Endodermal cell (in vitro differentiated cells): ENCODE measurements around the gene PRR5. TPM values are rescaled to one million over a fixed set of nuclear protein-coding genes. Genes with fewer than 3 reads are reported as not detected.

Source experiments
- DNase-seq: peaks from one replicate; pipeline ENCODE4 v3.0.0-alpha.2; 2017
- H3K27ac ChIP-seq: 2 replicates; pipeline ENCODE4 v1.5.1; 2013; ENCODE audit warnings: mild to moderate bottlenecking, low read depth, low read length, moderate library complexity
- H3K27me3 ChIP-seq: 2 replicates; pipeline ENCODE4 v1.6.1; 2013; ENCODE audit warnings: mild to moderate bottlenecking, low read length, moderate library complexity; ENCODE audit not compliant: insufficient read depth, control insufficient read depth, poor library complexity, severe bottlenecking
- H3K36me3 ChIP-seq: 2 replicates; pipeline ENCODE4 v1.7.0; 2013; ENCODE audit warnings: mild to moderate bottlenecking, low read length, moderate library complexity; ENCODE audit not compliant: control insufficient read depth, insufficient read depth
- H3K4me1 ChIP-seq: one replicate; pipeline ENCODE4 v1.7.0; 2013; ENCODE audit warnings: low read length; ENCODE audit not compliant: control insufficient read depth, insufficient read depth
- H3K4me3 ChIP-seq: 2 replicates; pipeline ENCODE4 v1.5.1; 2013; ENCODE audit warnings: mild to moderate bottlenecking, low read length, moderate library complexity
- H3K9ac ChIP-seq: 2 replicates; pipeline ENCODE4 v1.6.1; 2013; ENCODE audit warnings: mild to moderate bottlenecking, low read length, moderate library complexity; ENCODE audit not compliant: poor library complexity, severe bottlenecking; ENCODE audit errors: extremely low read depth
- H3K9me3 ChIP-seq: 2 replicates; pipeline ENCODE4 v1.6.1; 2013; ENCODE audit warnings: mild to moderate bottlenecking, low read length, moderate library complexity; ENCODE audit not compliant: control insufficient read depth
- H3K27ac Mint-ChIP-seq: 2 replicates; pipeline ENCODE4 v1.8.0; 2020; ENCODE audit warnings: mixed read lengths
- H3K27me3 Mint-ChIP-seq: 2 replicates; pipeline ENCODE4 v1.8.0; 2021; ENCODE audit warnings: mild to moderate bottlenecking, mixed read lengths; ENCODE audit not compliant: insufficient read depth
- H3K36me3 Mint-ChIP-seq: 2 replicates; pipeline ENCODE4 v1.8.0; 2020; ENCODE audit warnings: low read depth, mixed read lengths
- H3K4me1 Mint-ChIP-seq: 2 replicates; pipeline ENCODE4 v1.8.0; 2020; ENCODE audit warnings: mixed read lengths
- H3K4me3 Mint-ChIP-seq: 2 replicates; pipeline ENCODE4 v1.8.0; 2020; ENCODE audit warnings: mild to moderate bottlenecking, moderate library complexity, mixed read lengths
- H3K9me3 Mint-ChIP-seq: 2 replicates; pipeline ENCODE4 v1.8.0; 2020; ENCODE audit warnings: mild to moderate bottlenecking, mixed read lengths
- WGBS, 2 experiments: methylation state at CpG; one replicate each; pipeline versions ENCODE4 v1.1.5 to v1.1.7; 2013; ENCODE audit warnings: missing lambda C conversion rate in 2 of 2, mixed read lengths in 1 of 2; ENCODE audit not compliant: insufficient coverage in 1 of 2, insufficient read length in 1 of 2; 5-methylcytosine and 5-hydroxymethylcytosine counted together
- total RNA-seq, 2 donors: library from RNA; stranded (reverse); fragmentation: NEBNext Ultra II Directional in 1 of 2; extraction: Animal tissue kit (Norgen Biotek cat#: 25700) in 1 of 2; gene quantifications; 2 replicates in 1 of 2; 3 replicates in 1 of 2; pipeline ENCODE4 v1.2.1, GENCODE V29; 2021
- TF ChIP-seq, protein P1 (sequence below): fragments of 200-600 bp; sonication (generic); conservative IDR thresholded peaks from 2 replicates; pipeline ENCODE4 v1.5.0; 2021; ENCODE audit warnings: antibody characterized with exemption, mild to moderate bottlenecking

Gene PRR5
- total RNA-seq, 2 donors from 2014 or later: 32.0 to 37.2 TPM

DNA sequence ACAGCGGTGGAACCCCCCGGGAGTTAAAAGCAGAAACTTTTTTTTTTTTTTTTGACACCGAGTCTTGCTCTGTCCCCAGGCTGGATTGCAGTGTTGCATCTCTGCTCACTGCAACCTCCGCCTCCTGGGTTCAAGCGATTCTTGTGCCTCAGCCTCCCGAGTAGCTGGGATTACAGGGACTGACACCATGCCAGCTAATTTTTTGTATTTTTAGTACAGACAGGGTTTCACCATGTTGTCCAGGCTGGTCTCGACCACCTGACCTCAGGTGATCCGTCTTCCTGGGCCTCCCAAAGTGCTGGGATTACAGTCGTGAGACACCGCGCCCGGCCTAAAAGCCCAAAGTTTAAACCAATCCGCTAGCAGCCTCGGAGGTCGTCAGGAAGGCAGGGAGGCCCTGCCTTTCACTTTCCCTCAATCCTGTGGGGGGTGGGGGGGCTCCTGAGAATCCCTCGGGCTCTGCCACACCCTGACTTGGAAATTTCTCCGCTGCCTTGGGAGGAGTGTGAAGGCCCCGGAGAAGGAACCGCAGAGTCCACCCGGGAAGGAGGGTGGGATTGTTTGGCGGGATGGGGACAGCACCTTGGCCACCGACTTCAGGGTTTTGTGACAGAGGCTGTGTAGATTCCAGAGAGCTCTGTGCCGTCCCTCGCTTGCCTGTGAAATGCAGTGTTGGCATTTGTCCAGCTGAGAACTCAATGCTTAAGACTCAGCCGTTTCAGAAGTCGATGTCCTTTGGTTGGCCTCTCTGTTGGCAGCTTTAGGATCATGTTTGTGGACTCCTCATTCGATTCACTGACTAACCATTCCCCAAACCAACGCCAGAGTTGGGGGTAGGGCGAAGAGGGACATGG is 51.4 kb downstream of the PRR5 start:
- Histone ChIP-seq H3K36me3 (no peaks in the 10 kb centered on the region), H3K9me3 (no peaks in the 10 kb centered on the region), H3K27ac (no peak overlapping the region), H3K27me3 (peaks cover 13% of the 10 kb centered on the region), H3K4me3 (peak overlapping the region; percentile 81), H3K4me1 (peaks cover 5% of the 10 kb centered on the region), H3K9ac (peak overlapping the region; percentile 51)
- Mint-ChIP-seq H3K27ac (peak overlapping the region; percentile 70), H3K4me1 (peaks cover 23% of the 10 kb centered on the region), H3K4me3 (peak overlapping the region; percentile 76), H3K36me3 (peaks cover 11% of the 10 kb centered on the region), H3K9me3 (peaks cover 6% of the 10 kb centered on the region), H3K27me3 (no peaks in the 10 kb centered on the region)
- TF ChIP-seq, protein P1, sequence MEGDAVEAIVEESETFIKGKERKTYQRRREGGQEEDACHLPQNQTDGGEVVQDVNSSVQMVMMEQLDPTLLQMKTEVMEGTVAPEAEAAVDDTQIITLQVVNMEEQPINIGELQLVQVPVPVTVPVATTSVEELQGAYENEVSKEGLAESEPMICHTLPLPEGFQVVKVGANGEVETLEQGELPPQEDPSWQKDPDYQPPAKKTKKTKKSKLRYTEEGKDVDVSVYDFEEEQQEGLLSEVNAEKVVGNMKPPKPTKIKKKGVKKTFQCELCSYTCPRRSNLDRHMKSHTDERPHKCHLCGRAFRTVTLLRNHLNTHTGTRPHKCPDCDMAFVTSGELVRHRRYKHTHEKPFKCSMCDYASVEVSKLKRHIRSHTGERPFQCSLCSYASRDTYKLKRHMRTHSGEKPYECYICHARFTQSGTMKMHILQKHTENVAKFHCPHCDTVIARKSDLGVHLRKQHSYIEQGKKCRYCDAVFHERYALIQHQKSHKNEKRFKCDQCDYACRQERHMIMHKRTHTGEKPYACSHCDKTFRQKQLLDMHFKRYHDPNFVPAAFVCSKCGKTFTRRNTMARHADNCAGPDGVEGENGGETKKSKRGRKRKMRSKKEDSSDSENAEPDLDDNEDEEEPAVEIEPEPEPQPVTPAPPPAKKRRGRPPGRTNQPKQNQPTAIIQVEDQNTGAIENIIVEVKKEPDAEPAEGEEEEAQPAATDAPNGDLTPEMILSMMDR: no peak
- WGBS, 2 experiments: 47 to 54% methylated on average over 16 to 29 of the region's 29 CpGs
- peak; percentile 69 for DNase-seq

DNA sequence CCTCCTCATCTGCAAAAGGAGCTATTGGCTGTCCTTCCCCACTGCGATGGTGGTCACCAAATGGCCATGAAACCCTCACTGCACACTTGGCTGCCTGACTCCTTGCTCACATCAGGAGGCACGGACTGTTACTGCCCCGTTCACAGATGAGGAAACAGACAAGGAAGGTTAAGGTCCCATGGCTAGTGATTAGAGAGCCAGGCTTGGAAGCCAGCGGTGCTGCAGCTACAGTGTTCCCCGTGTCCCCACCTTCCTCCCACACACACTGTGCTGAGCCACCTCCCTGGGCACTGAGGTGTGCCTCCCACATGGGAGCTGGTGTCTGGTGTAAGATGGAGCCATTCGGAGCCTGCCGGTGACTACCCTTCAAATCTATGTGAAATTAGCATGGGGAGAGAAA is 53.0 kb downstream of the PRR5 start:
- Histone ChIP-seq H3K9ac (no peak overlapping the region), H3K4me3 (no peak overlapping the region), H3K27me3 (peaks cover 13% of the 10 kb centered on the region), H3K4me1 (peaks cover 5% of the 10 kb centered on the region), H3K9me3 (no peaks in the 10 kb centered on the region), H3K36me3 (no peaks in the 10 kb centered on the region), H3K27ac (no peak overlapping the region)
- Mint-ChIP-seq H3K27ac (no peak overlapping the region), H3K4me1 (peaks cover 25% of the 10 kb centered on the region), H3K27me3 (no peaks in the 10 kb centered on the region), H3K36me3 (peaks cover 11% of the 10 kb centered on the region), H3K9me3 (peaks cover 5% of the 10 kb centered on the region), H3K4me3 (no peak overlapping the region)
- TF ChIP-seq, protein P1: no peak
- 78 to 82% methylated on average over 5 to 6 of the region's 7 CpGs for WGBS, 2 experiments
- no peak for DNase-seq

GRCh38 chr22:44755417-44755816 is 53.4 kb downstream of the PRR5 start:
- Mint-ChIP-seq H3K4me3 (peak overlapping the region; percentile 10), H3K27ac (peak overlapping the region; percentile 4), H3K36me3 (peaks cover 11% of the 10 kb centered on the region), H3K27me3 (no peaks in the 10 kb centered on the region), H3K9me3 (peaks cover 2% of the 10 kb centered on the region), H3K4me1 (peaks cover 25% of the 10 kb centered on the region)
- H3K4me1 ChIP-seq: peaks cover 5% of the 10 kb centered on the region
- H3K9me3 ChIP-seq: no peaks in the 10 kb centered on the region
- H3K27me3 ChIP-seq: peaks cover 13% of the 10 kb centered on the region
- no peak overlapping the region for H3K4me3 ChIP-seq
- H3K9ac ChIP-seq: no peak overlapping the region
- DNase-seq: no peak
- no peak overlapping the region for H3K27ac ChIP-seq
- H3K36me3 ChIP-seq: no peaks in the 10 kb centered on the region
- TF ChIP-seq, protein P1: no peak
- WGBS, 2 experiments: 51 to 56% methylated on average over 5 to 6 of the region's 6 CpGs
